Stimulated activated CD8-positive, alpha-beta memory T cell treated with anti-CD3 and anti-CD28 coated beads, Interleukin-12 subunit alpha, Interleukin-12 subunit beta, amount 100 ng/mL, for 24 hours (primary cell): ENCODE measurements around the gene SLC6A20.

Experiments
- DNase-seq: peaks from one replicate; pipeline ENCODE4 v3.0.0-alpha.2; 2020; ENCODE audit errors: extremely low read depth

SLC6A20 gene

GRCh38 chr3:45716790-45717336 is 79.5 kb downstream of the SLC6A20 start:
- no peak for DNase-seq

DNA sequence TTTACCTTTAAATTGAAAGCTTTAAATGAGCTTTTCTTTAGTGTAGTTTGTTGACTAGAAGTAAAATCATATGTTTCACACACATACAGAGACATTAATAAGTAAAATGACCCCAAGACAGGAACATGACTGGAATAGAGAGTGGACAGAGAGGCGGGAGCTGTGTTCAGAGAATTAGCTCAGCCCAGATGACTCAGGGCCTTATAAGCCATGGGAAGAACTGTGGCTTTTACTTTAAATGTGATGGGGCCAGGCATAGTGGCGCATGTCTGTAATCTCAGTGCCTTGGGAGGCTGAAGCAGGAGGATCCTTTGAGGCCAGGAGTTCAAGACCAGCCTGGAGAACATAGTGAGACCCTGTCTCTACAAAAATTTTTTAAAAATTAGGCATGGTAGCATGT is 80.4 kb downstream of the SLC6A20 start:
- no peak for DNase-seq

- DNase-seq = no peak
Measured at GRCh38 chr3:45712434-45713110, 83.8 kb downstream of the SLC6A20 start.

- DNase-seq = no peak
Measured at GRCh38 chr3:45711931-45712330, 84.4 kb downstream of the SLC6A20 start.

DNA sequence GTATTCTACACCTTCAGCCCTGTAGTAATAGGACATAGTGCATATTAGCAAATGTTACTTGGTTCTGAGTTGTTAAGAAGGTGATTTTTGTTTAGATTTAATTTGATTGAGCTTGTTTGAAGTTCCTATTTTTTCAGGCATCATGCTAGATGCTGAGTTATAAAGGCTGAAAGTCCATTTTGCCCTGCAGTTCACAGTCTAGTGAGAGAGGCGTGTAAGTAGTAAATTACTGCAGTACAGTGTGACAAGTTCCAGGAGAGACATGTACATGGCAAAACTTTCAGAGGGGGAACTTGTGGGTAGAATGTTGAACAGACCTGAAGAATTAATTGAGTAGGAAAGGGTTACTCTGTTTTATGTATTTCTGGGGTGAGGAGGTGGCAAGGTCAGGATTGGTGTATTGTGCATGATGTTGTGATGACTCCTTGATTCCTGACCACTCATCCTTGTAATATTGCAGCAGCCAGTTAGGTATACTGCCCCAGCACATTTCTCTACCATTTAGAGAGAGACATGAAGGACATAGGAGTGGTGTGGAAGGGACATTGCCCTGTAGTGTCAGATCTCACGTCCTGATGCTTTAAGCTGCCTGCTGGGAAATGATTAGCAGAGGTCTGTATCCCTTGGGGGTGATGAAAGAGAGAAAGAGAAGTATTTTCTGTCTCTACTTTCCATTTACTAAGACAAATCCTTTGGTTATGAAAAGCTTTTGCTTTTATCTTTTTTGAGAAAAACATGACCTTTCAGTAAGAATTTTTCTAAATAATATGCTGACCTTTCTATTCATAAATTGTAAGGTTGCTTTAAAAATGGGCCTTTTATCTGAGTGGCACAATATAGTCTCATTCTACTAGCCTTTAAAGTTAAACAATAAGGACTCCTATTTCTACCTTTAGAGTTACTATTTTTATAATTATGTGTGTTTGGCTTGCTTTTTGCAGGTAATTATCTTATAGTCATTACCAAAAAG is 90.2 kb downstream of the SLC6A20 start:
- DNase-seq = no peak
